Gastroesophageal sphincter (tissue), 3 donors: ENCODE results near the gene SLAMF1.

Experiments used
- EP300 ChIP-seq: sonication (generic); formaldehyde crosslinking; IDR thresholded peaks from one replicate; pipeline ENCODE4 v1.6.1; 2017; ENCODE audit warnings: antibody characterized with exemption, mild to moderate bottlenecking
- POLR2A ChIP-seq, 2 donors: fragments of 450-650 bp; IDR thresholded peaks; one replicate each; pipeline ENCODE4 v1.6.1; 2017; ENCODE audit warnings: antibody characterized with exemption in 2 of 2, mild to moderate bottlenecking in 2 of 2, moderate library complexity in 1 of 2
- POLR2AphosphoS5 ChIP-seq: sonication (generic); formaldehyde crosslinking; IDR thresholded peaks from one replicate; pipeline ENCODE4 v1.6.1; 2017; ENCODE audit warnings: antibody characterized with exemption
- TF ChIP-seq, protein P1 (sequence below), 4 experiments: fragments of 200-600 bp in 2 of 4; fragments of 450-650 bp in 2 of 4; sonication (generic) in 1 of 4; IDR thresholded peaks; one replicate each; pipeline ENCODE4 v1.5.1; 2017 to 2019; ENCODE audit warnings: antibody characterized with exemption in 4 of 4, mild to moderate bottlenecking in 2 of 4, moderate library complexity in 2 of 4

DNA sequence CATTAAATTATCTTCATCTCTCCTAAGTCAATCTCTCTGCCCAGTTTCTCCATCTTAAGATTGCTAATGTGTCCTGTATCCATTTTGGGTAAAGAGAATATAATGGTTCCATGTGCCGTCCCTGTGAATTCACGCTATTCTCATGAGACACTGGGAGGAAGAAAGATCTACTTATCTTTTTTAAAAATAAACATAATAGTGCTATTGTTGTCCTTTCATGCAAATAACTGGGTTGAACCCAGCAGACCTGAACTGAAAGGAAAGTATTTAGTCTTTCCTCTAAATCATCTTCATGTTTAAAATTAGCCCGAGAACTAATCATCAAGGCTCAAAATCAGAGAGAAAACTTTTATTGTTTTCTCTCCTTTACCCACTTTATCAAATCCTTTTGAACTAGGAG is 22.4 kb downstream of the SLAMF1 start:
- TF ChIP-seq, protein P1, sequence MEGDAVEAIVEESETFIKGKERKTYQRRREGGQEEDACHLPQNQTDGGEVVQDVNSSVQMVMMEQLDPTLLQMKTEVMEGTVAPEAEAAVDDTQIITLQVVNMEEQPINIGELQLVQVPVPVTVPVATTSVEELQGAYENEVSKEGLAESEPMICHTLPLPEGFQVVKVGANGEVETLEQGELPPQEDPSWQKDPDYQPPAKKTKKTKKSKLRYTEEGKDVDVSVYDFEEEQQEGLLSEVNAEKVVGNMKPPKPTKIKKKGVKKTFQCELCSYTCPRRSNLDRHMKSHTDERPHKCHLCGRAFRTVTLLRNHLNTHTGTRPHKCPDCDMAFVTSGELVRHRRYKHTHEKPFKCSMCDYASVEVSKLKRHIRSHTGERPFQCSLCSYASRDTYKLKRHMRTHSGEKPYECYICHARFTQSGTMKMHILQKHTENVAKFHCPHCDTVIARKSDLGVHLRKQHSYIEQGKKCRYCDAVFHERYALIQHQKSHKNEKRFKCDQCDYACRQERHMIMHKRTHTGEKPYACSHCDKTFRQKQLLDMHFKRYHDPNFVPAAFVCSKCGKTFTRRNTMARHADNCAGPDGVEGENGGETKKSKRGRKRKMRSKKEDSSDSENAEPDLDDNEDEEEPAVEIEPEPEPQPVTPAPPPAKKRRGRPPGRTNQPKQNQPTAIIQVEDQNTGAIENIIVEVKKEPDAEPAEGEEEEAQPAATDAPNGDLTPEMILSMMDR (IDR thresholded peaks at IDR 0.05) = no peak
- no peak for TF ChIP-seq POLR2A (IDR thresholded peaks at IDR 0.05)
- no peak for TF ChIP-seq EP300
- no peak for TF ChIP-seq POLR2AphosphoS5
